Astrocyte (in vitro differentiated cells and primary cell): ENCODE results near the gene LRFN5.

Source experiments
- CTCF ChIP-seq: IDR thresholded peaks from 2 replicates; pipeline ENCODE4 v1.5.1; 2011; ENCODE audit warnings: low read depth, mild to moderate bottlenecking, inconsistent platforms, low read length, moderate library complexity; ENCODE audit not compliant: insufficient read depth
- EZH2 ChIP-seq: IDR thresholded peaks from 2 replicates; pipeline ENCODE4 v1.6.1; 2012; ENCODE audit warnings: mild to moderate bottlenecking, low read length, inconsistent platforms; ENCODE audit not compliant: insufficient read depth

GRCh38 chr14:41766772-41767171 is 160.1 kb downstream of the LRFN5 start:
- TF ChIP-seq CTCF (no peak), EZH2 (no peak)
